GM18508 (cell line): ENCODE data around the gene NDOR1.

Source experiments
- ATAC-seq: cut with Tn5 transposase; IDR thresholded peaks from one replicate; pipeline ENCODE4 v1.9.1; 2021; ENCODE audit warnings: moderate number of reproducible peaks; ENCODE audit not compliant: insufficient read depth, unreplicated experiment

NDOR1 gene

GRCh38 chr9:137180491-137180890, 25.0 kb upstream of the NDOR1 start:
- no peak for ATAC-seq

GRCh38 chr9:137181680-137182079, 23.8 kb upstream of the NDOR1 start:
- no peak for ATAC-seq

- no peak for ATAC-seq
These were observed 22.7 kb upstream of the NDOR1 start for GRCh38 chr9:137182836-137183235.

GRCh38 chr9:137183980-137184595, 21.4 kb upstream of the NDOR1 start:
- ATAC-seq: no peak

- ATAC-seq: no peak
These were observed 20.4 kb upstream of the NDOR1 start for GRCh38 chr9:137184881-137185660.

- ATAC-seq: no peak
These were observed 19.6 kb upstream of the NDOR1 start for GRCh38 chr9:137185921-137186320.

- no peak for ATAC-seq
These were observed 19.1 kb upstream of the NDOR1 start for GRCh38 chr9:137186385-137186784.

GRCh38 chr9:137187386-137187785, 18.1 kb upstream of the NDOR1 start:
- ATAC-seq: no peak

GRCh38 chr9:137188086-137188489, 17.4 kb upstream of the NDOR1 start:
- ATAC-seq: no peak

GRCh38 chr9:137188490-137189296, 16.8 kb upstream of the NDOR1 start, which contains the start of the genes ANAPC2 and SSNA1:
Gene ANAPC2, minus strand, starts transcription at chr9:137188560. Its CDS starts 28 bp downstream, at chr9:137188532.
Gene SSNA1, plus strand, starts transcription at chr9:137188676. Its CDS starts 51 bp downstream, at chr9:137188727.
- ATAC-seq: peak; percentile 39

- ATAC-seq: no peak
These were observed 15.9 kb upstream of the NDOR1 start for GRCh38 chr9:137189297-137190295.

- no peak for ATAC-seq
These were observed 15.1 kb upstream of the NDOR1 start for GRCh38 chr9:137190315-137190856.

GRCh38 chr9:137191245-137191644, 14.3 kb upstream of the NDOR1 start:
- ATAC-seq: no peak

- ATAC-seq: no peak
These were observed 13.6 kb upstream of the NDOR1 start for GRCh38 chr9:137191691-137192447.

GRCh38 chr9:137192448-137192780, 13.1 kb upstream of the NDOR1 start:
- no peak for ATAC-seq

- no peak for ATAC-seq
These were observed 12.6 kb upstream of the NDOR1 start for GRCh38 chr9:137192859-137193258.

- ATAC-seq: no peak
These were observed 11.7 kb upstream of the NDOR1 start for GRCh38 chr9:137193771-137194170.

GRCh38 chr9:137194388-137194787, 11.1 kb upstream of the NDOR1 start:
- ATAC-seq: no peak

- no peak for ATAC-seq
These were observed 10.6 kb upstream of the NDOR1 start for GRCh38 chr9:137194909-137195308.
